ENCODE results near the gene PHAX. TPM values are rescaled to one million over a fixed set of nuclear protein-coding genes. Genes with fewer than 3 reads are reported as not detected.
"Not testable (repeated sequence)": the region's sequence is repeated elsewhere in the genome, so short reads cannot be mapped to it uniquely, and the experiment has no call there.

Gene PHAX
- total RNA-seq, 2 donors from 2014 or later: 30.3 to 34.8 TPM

- DNase-seq; intact Hi-C loops (cut with DNase I); ATAC-seq: not testable (repeated sequence)
Measured at GRCh38 chr5:126649709-126650108, 49.0 kb downstream of the PHAX start.

DNA sequence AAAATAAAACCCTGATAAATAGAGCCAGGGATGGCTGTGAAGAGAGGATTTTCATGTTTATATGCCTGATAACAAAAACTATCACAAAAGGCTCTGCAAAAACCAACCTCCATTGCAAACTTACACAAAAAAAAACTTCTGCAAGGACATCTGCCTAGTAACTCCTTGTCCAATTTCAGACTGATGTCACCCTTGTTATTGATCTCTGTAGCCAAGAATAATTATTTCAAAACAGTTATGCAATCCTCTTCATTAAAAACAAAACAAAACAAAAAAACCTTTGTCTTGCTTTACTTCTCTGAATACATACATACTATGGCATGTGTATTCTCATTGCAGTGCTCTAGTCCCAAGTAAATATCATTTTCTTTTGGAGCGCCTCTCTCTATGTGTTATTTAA lies 49.7 kb downstream of the PHAX start:
- ATAC-seq (no peak), DNase-seq (no peak)
- intact Hi-C loops (cut with DNase I): no loop called here

DNA sequence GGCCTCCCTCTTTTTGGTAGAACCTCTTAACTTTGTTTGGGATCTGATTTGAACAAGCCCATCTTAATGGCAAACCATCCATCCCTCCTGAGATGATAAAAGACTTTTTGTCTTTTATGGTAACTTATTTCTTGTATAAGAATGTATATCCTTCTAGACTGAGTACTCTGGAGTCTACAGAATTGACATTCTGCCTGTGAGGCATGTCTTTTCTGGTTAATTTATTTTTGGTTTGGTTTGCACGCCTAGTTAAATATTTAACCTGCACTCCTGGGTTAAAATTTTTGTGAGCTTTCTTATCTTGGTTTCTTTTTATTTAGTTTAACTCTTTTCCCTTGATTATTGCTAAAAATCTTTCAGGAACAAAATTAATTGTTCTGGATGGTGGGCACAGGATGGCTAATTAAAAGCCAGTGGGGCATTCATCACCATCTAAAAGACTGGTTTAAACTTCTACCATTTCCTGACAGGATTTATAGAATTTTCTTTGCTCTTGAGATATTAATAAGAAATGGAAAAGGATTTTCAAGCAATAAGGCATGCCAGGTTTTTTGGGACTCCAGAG lies 50.3 kb downstream of the PHAX start:
- no peak for ATAC-seq
- intact Hi-C loops (cut with DNase I): no loop called here
- DNase-seq: no peak

DNA sequence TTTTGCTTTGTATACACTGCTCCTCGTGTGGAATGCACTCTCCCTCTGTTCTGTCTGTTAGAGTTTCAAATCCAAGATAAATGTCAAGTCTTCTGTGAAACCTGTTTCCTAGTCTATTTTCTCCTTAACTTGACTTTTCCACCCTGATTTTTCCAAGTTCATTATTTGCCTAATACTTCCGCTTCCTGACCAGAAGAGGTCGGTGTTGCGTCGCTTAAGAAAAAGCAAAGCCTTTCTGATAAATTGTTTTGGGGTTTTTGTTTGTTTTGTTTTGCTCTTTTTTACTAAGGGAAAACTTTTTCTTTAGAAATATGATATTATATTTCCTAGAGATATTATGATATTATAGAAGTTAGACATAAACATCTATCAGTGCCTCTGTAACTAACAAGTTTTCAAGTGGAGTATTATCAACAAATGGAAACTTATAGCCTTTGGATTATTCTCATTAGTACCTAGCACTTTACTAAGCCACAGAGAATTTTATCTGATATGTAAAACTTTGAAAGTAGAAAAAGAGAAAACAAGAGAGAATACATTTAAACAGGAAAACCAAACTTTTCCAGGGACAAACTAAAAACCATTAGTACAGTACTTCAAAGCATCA lies 55.8 kb downstream of the PHAX start:
- ATAC-seq: no peak
- intact Hi-C loops (cut with DNase I): loop anchor here (5.0 kb wide), 1 partner anchor 126 kb away; no protein-coding TSS in a partner anchor

GRCh38 chr5:126658561-126658960 lies 57.8 kb downstream of the PHAX start:
- ATAC-seq: no peak
- no peak for DNase-seq
- intact Hi-C loops (cut with DNase I): loop anchor here (5.0 kb wide), 1 partner anchor 124 kb away; no protein-coding TSS in a partner anchor

More for the DNA sequence above, 55.8 kb downstream of the PHAX start:
- DNase-seq: no peak

- DNase-seq: no peak
- ATAC-seq: no peak
- intact Hi-C loops (cut with DNase I): loop anchor here (5.0 kb wide), 1 partner anchor 122 kb away; no protein-coding TSS in a partner anchor
Measured at GRCh38 chr5:126659805-126660482, 59.2 kb downstream of the PHAX start.

DNA sequence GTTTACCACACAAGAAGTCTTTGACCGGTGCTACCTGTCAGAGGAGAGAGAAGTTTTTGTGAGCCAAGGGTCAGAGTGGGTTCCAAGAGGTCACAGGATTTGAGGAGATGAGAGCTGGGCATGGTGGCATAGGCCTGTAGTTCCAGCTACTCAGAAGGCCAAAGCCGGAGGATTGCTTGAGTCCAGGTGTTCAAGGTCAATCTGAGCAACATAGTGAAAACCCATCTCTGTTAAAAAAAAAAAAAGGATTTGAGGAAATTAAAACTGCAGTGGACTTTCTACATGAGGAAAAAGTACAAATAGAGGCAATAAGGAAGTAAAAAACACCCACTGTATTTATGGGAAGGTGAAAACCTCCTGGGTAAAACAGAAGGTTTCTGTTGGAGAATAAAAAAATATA lies 63.8 kb downstream of the PHAX start:
- no peak for ATAC-seq
- intact Hi-C loops (cut with DNase I): no loop called here
- DNase-seq: no peak

GRCh38 chr5:126670109-126670508 lies 69.4 kb downstream of the PHAX start:
- intact Hi-C loops (cut with DNase I); DNase-seq; ATAC-seq: not testable (repeated sequence)

- intact Hi-C loops (cut with DNase I): not testable (repeated sequence)
Measured at GRCh38 chr5:126671681-126672080, 70.9 kb downstream of the PHAX start.

DNA sequence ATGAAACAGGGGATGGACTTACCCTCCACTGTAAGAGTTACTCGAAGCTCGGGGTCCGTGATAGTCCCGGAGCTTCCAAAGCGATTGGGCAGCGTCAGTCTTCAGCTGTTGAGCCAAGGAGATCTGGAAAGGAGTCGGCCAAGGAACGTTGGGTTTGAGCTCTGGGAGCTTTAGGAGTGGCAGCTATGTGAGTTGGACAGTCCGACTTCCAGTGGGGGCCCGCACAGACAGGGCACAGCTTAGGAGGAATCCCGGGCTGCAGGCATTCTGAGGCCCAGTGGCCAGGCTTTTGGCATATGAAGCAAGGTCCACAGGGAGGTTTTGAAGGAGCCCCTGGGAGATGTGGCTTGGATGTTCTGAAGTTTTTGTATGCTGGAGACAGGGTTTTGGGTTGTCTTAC lies 72.7 kb downstream of the PHAX start:
- DNase-seq (no peak), ATAC-seq (no peak)
- intact Hi-C loops (cut with DNase I): no loop called here

More at GRCh38 chr5:126671681-126672080, 70.9 kb downstream of the PHAX start:
- ATAC-seq, DNase-seq: not testable (repeated sequence)

GRCh38 chr5:126674145-126674544 lies 73.4 kb downstream of the PHAX start:
- intact Hi-C loops (cut with DNase I): loop anchor here in 1 of 2 donors (2.0 kb wide), 1 partner anchor 105 kb away; no protein-coding TSS in a partner anchor
- DNase-seq: no peak
- no peak for ATAC-seq

DNA sequence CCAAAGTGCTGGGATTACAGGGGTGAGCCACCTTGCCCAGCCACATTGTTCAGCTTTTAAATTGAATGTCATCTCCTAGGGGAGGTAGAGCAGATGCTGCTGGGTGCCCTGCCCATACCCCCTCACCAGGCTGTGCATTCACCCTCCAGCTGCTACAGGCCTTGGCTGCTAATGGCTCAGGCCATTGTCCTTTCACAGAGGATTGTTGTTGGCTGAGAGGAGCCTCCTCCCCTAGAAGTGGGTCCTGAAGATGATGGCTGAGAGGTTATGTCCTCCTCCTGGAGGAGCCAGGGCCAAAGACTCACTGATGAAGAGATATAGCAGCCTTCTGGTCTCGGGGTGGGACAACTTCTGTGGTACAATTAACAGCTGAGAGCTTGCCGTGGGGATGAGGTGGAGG lies 74.6 kb downstream of the PHAX start:
- ATAC-seq: no peak
- no peak for DNase-seq
- intact Hi-C loops (cut with DNase I): loop anchor here in 1 of 2 donors (2.0 kb wide), 1 partner anchor 103 kb away; no protein-coding TSS in a partner anchor

DNA sequence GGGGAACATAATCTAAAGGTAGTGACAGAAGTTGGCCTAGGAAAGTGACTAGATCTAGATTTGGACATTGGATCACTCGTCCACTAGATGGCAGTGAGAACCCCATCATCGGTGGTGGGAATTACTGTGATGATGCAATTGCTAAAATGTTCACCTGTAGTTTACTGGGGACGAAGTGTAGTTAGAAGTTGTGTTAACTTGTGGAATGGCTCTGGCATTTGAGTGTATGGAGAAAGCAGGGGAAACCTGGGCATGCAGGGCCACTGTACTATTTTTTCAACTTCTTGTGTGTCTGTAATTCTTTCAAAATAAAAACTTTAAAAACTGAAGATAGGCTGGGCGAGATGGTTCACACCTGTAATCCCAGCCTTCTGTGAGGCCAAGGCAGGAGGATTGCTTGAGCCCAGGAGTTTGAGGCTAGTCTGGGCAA lies 75.5 kb downstream of the PHAX start:
- peak; percentile 70 to 78 for ATAC-seq
- peak; percentile 31 for DNase-seq
- intact Hi-C loops (cut with DNase I): loop anchor here in 1 of 2 donors (2.0 kb wide), 1 partner anchor 103 kb away; no protein-coding TSS in a partner anchor

Other genes starting within 250 kb of the PHAX start
- 10 to 100 TPM; 20.8 to 32.7 TPM for gene GRAMD2B, start 177.5 kb upstream of the PHAX start, total RNA-seq
- gene ALDH7A1, start 5.7 kb upstream of the PHAX start, total RNA-seq: 10 to 100 TPM; 24.7 to 25.2 TPM
- gene LMNB1, start 176.2 kb downstream of the PHAX start, total RNA-seq: 1 to 10 TPM; 3.7 to 6.2 TPM